ENCODE measurements around the gene RAB31.

GRCh38 chr18:9714266-9715087 lies 6.4 kb downstream of the RAB31 start:
- TF ChIP-seq TAF1 (IDR thresholded peaks at IDR 0.05; ENCODE audit: borderline replicate concordance, low read depth, low read length) (no peak), TEAD4 (IDR thresholded peaks at IDR 0.05; ENCODE audit: borderline replicate concordance, insufficient read depth) (no peak), EP300 (IDR thresholded peaks at IDR 0.05; ENCODE audit: borderline replicate concordance in 1 of 2, low read depth in 1 of 2, low read length in 1 of 2) (no peak), NFIC (IDR thresholded peaks at IDR 0.05; ENCODE audit: borderline replicate concordance) (no peak), FOSL2 (IDR thresholded peaks at IDR 0.05; ENCODE audit: borderline replicate concordance, low read depth) (no peak), CTCF (IDR thresholded peaks at IDR 0.05) (no peak), JUND (IDR thresholded peaks at IDR 0.05) (no peak), MAX (IDR thresholded peaks at IDR 0.05; ENCODE audit: low read depth) (no peak), FOXM1 (IDR thresholded peaks at IDR 0.05; ENCODE audit: low read depth) (no peak)

All from SK-N-SH (cell line).